RWPE2 (cell line): Measurements from ENCODE around the gene EPS15.

ENCODE experiments used
- ATAC-seq: fragments of 200-7000 bp; cut with Tn5 transposase; 3 replicates; pipeline ENCODE4 v1.9.1; 2021; ENCODE audit warnings: low read depth
- DNase-seq: peaks from one replicate; pipeline ENCODE4 v3.0.0-alpha.2; 2020; ENCODE audit warnings: low spot score
- H3K27ac ChIP-seq: fragments of 450-650 bp; 2 replicates; pipeline ENCODE4 v1.5.1; 2017; ENCODE audit warnings: mild to moderate bottlenecking; ENCODE audit not compliant: poor library complexity, severe bottlenecking
- H3K27me3 ChIP-seq: fragments of 250-450 bp; sonication (Bioruptor Pico); 2 replicates; pipeline ENCODE4 v1.5.1; 2021; ENCODE audit warnings: mild to moderate bottlenecking, moderate library complexity; ENCODE audit not compliant: insufficient read depth, poor library complexity, severe bottlenecking
- H3K36me3 ChIP-seq: fragments of 250-450 bp; sonication (Bioruptor Pico); 2 replicates; pipeline ENCODE4 v1.5.1; 2020; ENCODE audit warnings: low read depth, mild to moderate bottlenecking, moderate library complexity
- H3K4me1 ChIP-seq: fragments of 250-450 bp; sonication (Bioruptor Pico); 2 replicates; pipeline ENCODE4 v1.5.1; 2021; ENCODE audit warnings: mild to moderate bottlenecking, moderate library complexity; ENCODE audit not compliant: insufficient read depth, poor library complexity, severe bottlenecking
- H3K4me3 ChIP-seq: fragments of 250-450 bp; sonication (Bioruptor Pico); 2 replicates; pipeline ENCODE4 v1.5.1; 2021; ENCODE audit warnings: mild to moderate bottlenecking, moderate library complexity; ENCODE audit not compliant: severe bottlenecking
- H3K9me3 ChIP-seq: fragments of 250-450 bp; sonication (Bioruptor Pico); 2 replicates; pipeline ENCODE4 v1.5.1; 2021; ENCODE audit warnings: mild to moderate bottlenecking, moderate library complexity; ENCODE audit not compliant: severe bottlenecking
- CTCF ChIP-seq: fragments of 450-650 bp; IDR thresholded peaks from one replicate; pipeline ENCODE4 v1.5.1; 2017; ENCODE audit warnings: mild to moderate bottlenecking, moderate library complexity; ENCODE audit not compliant: poor library complexity, severe bottlenecking

Gene EPS15

GRCh38 chr1:51527144-51527543 is 8.1 kb upstream of the EPS15 start:
- ATAC-seq (no peak), DNase-seq (no peak)
- TF ChIP-seq CTCF, result no peak
- Histone ChIP-seq H3K27me3 (no peaks in the 10 kb centered on the region), H3K27ac (no peak overlapping the region), H3K4me3 (no peak overlapping the region), H3K9me3 (no peaks in the 10 kb centered on the region), H3K4me1 (no peaks in the 10 kb centered on the region), H3K36me3 (no peaks in the 10 kb centered on the region)

GRCh38 chr1:51526248-51526647 is 7.2 kb upstream of the EPS15 start:
- Histone ChIP-seq H3K4me3 (no peak overlapping the region), H3K9me3 (no peaks in the 10 kb centered on the region), H3K36me3 (no peaks in the 10 kb centered on the region), H3K27me3 (no peaks in the 10 kb centered on the region), H3K4me1 (no peaks in the 10 kb centered on the region), H3K27ac (no peak overlapping the region)
- ATAC-seq (no peak), DNase-seq (no peak)
- TF ChIP-seq CTCF, result no peak

- Histone ChIP-seq H3K4me1 (no peaks in the 10 kb centered on the region), H3K27me3 (no peaks in the 10 kb centered on the region), H3K27ac (no peak overlapping the region), H3K9me3 (no peaks in the 10 kb centered on the region), H3K36me3 (no peaks in the 10 kb centered on the region), H3K4me3 (no peak overlapping the region)
- DNase-seq (no peak), ATAC-seq (no peak)
- no peak for TF ChIP-seq CTCF
These were observed 6.2 kb upstream of the EPS15 start for GRCh38 chr1:51525295-51525694.

- ATAC-seq, result no peak
- Histone ChIP-seq H3K36me3 (no peaks in the 10 kb centered on the region), H3K27me3 (no peaks in the 10 kb centered on the region), H3K4me3 (no peak overlapping the region), H3K9me3 (no peaks in the 10 kb centered on the region), H3K4me1 (no peaks in the 10 kb centered on the region), H3K27ac (no peak overlapping the region)
- no peak for TF ChIP-seq CTCF
- DNase-seq, result no peak
These were observed 5.8 kb upstream of the EPS15 start for GRCh38 chr1:51524817-51525216.

GRCh38 chr1:51523931-51524330 is 4.9 kb upstream of the EPS15 start:
- DNase-seq, result no peak
- no peaks in the 10 kb centered on the region for H3K27me3 ChIP-seq
- no peak for TF ChIP-seq CTCF

More at GRCh38 chr1:51523931-51524330, 4.9 kb upstream of the EPS15 start:
- Histone ChIP-seq H3K4me1 (no peaks in the 10 kb centered on the region), H3K4me3 (no peak overlapping the region), H3K36me3 (no peaks in the 10 kb centered on the region), H3K9me3 (no peaks in the 10 kb centered on the region), H3K27ac (no peak overlapping the region)
- ATAC-seq, result no peak
